GM21367 (cell line): Measurements from ENCODE around the gene DRD4.

Source experiments
- ATAC-seq: cut with Tn5 transposase; IDR thresholded peaks from one replicate; pipeline ENCODE4 v1.9.1; 2021; ENCODE audit not compliant: unreplicated experiment

The DRD4 gene

DNA sequence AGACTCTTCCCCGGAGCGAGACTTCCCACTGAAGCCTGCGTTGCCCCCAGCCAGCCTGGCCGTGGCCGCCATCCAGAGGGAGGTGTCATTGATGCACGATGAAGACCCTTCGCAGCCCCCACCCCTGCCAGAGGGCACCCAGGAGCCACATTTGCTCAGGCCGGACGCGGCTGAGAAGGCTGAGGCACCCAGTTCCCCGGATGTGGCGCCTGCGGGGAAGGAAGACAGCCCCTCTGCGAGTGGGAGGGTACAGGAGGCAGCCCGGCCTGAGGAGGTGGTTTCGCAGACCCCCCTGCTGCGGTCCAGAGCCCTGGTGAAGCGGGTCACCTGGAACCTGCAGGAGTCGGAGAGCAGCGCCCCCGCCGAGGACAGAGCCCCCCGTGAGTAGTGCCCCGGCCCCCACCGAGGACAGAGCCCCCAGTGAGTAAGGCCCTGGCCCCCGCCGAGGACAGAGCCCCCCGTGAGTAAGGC, 27.7 kb upstream of the DRD4 start:
- ATAC-seq = no peak

DNA sequence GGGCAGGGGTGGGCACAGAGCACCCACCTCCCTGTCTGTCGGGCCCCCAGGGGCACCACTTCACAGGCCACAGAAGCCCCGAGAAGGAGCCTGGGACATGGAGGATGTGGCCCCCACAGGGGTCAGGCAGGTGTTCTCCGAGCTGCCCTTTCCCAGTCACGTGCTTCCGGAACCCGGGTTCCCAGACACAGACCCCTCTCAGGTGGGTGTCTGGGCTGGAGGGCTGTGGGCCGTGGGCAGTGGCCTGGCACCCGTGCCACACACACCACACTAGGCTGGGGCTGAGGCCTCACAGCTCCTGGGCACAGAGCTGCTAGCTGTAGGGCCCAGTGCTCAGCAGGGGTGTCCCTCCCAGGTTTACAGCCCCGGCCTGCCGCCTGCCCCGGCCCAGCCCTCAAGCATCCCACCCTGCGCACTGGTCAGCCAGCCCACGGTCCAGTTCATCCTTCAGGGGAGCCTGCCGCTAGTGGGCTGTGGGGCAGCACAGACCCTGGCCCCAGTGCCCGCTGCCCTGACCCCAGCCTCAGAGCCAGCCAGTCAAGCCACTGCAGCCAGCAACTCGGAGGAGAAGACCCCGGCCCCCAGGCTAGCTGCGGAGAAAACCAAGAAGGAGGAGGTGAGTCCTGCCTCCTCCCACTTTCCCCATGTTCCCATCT, 26.8 kb upstream of the DRD4 start:
- no peak for ATAC-seq

DNA sequence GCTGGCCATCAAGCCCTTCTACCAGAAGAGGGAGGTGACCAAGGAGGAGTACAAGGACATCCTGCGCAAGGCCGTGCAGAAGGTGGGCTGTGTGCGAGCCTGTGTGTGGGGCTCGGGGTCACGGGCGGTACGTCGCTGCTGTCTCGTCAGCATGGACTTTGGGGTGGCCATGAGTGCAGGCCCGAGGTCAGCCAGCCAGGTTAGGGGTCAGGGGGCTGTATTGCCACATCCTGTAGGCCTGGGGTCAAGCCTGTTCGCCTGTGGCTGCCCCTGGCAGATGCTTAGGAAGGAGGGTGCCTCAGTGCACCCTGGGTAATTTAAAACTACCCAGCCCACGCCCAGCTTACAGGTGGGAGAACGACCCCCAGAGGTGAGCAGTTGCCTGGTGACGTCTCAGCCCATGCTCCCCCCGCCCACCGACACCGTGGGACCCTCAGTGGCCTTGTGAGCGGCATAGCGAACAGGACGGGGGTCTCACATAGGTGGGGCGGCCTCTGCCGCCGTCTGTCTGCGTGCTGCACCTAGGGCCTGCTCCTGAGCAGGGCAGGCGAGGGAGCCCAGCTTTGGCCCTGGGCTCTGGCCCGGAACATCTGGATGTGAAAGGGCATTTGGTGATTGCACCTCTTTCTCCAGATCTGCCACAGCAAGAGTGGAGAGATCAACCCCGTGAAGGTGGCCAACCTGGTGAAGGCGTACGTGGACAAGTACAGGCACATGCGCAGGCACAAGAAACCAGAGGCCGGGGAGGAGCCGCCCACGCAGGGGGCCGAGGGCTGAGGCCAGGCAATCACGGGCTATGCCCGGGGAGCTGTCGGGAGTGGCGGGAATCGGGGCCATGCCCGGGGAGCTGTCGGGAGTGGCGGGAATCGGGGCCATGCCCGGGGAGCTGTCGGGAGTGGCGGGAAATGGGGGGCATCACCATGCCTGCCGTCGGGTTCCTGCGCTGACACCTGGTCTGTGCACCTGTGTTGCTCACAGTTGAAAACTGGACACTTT, 25.8 kb upstream of the DRD4 start:
- no peak for ATAC-seq

DNA sequence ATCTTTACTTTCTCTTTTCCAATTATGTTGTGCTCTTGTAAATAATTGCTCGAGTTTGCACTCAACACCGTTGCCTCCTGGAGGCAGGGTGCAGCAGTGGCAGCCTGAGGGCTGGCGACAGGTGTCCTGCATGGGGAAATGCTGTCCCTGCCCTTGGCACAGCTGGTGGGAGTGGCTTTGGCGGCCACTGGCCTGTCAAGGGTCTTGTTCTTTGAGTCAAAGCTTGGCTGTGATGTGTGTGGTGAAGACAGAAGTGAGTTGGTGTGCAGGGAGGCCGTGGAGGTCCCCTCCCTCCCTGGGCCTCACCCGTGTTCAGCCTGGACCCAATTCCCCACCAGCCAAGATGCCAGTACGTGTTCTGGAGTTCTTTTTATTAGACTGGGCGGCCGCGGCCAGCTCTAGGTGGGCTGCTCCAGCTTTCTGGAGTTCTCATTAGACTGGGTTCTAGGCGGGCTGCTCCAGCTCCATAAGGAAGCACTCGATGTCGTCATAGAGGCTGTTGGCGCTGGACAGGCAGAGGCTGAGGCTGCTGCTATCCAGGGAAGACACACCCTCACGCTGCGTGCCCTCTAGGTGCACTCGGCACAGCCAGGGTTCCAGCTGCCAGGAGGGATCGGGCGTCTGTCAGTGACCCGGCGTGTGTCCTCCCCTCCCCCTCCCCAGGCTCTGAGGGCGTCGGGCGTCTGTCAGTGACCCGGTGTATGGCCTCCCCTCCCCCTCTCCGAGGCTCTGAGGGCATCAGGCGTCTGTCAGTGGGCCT, 24.7 kb upstream of the DRD4 start:
- ATAC-seq = no peak

DNA sequence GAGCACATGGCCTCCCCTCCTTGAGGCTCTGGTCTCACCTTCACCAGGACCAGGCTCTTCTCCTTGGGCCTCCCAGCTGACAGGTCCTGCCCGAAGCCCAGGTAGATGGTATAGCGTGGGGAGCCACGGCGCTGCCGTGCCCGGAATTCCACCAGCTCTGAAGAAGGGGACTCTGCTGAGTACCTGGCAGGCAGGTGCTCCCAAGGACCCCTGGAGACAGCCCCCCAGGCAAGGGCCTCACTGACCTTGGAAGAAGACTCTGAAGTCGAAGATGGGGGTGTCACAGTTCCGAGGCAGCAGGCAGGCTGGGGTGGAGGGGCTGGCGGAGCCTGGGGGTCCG, 24.1 kb upstream of the DRD4 start:
- ATAC-seq = no peak

DNA sequence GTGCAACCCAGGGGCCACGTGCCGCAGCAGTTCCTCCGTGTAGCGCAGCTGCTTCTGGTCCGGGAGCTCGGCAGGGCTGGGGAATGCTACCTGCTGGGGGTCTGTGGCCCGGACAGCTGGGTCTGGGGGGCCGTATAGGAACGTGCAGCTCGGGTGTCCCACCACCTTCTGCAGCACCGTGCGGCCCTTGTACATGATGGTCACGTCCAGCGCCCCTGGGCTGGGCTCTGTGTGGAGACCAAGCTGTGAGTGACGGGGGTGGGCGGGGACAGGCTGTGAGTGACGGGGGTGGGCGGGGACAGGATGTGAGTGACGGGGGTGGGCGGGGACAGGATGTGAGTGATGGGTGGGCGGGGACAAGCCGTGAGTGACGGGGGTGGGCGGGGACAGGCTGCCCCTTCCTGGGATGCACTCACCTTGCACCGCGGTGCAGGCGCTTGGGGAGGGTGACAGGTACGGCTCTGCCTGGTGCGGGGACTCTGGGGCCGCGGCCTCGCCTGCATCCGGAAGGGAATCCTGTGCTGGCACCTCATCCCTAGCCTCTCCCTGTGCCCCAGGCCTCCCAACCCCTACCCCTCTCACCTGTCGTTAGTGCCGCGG, 23.6 kb upstream of the DRD4 start:
- ATAC-seq = no peak

DNA sequence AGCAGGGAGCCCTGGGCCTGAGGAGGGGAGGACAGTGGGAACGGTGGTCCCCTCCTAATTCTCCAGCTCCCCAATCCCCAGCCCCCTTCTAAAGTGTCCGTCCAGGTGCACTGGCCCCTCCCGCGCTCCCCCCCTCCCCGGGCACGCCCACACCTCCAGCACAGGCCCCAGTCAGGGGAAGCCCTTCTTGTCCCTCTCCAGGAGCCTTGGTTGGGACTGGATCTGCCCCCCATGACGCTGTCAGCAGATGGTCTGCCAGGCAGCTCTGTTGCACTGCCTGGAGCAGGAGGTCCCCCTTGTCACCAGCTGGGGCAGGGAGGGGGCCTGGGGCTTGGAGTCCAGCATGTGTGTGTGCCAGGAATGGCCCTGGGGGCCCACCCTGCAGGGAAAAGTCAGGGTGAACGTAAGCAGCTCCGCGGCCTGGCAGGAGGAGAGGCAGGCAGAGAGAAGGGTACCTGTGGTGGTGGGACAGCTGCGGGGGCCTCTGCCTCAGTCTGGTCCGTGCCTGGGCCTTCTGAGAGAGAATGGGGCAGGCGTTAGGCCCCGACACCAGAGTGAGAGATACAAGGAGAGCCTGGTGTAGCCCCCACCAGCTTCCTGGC, 22.9 kb upstream of the DRD4 start:
- ATAC-seq = no peak

DNA sequence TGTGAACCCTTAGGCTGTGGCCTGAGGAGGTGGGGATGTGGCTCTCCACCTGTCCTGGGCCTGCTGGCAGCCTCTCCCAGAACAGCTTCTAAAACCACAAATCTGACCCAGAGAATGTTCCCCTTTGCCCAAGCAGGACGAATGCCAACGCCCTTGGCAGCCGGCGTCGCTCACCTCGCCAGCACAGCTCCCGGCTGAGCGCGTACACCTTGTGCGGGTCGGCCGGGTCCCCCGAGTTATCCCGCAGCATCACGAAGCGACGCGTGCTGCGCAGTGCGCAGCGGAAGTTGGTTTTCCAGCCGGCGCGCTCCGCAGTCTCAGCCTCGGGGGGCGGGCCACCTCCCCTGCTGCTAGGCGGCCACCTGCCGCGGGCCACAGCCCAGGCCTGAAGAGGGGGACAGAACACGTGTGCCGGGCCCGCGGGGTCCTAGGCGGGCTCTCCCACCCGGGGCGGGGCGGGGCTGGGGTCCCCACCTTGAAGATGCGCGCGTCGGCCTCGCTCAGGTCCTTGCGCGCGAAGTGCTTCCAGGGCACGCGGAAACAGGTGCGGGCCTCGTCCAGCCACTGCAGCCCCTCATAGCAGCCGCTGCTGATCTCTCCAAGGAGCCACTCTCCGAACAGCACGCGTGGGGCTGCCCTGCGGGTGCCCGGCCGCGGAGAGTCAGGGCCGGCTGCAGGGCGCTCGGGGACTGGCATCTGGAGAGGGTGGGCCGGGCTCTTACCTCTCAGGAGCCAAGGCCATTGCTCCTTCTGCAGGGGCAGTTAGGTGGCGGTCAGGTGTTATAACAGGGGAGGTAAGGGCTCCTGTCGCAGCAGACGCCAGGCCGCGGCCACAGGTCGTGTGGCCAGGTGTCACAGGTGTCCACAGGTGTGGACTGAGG, 22.2 kb upstream of the DRD4 start:
- ATAC-seq = no peak

DNA sequence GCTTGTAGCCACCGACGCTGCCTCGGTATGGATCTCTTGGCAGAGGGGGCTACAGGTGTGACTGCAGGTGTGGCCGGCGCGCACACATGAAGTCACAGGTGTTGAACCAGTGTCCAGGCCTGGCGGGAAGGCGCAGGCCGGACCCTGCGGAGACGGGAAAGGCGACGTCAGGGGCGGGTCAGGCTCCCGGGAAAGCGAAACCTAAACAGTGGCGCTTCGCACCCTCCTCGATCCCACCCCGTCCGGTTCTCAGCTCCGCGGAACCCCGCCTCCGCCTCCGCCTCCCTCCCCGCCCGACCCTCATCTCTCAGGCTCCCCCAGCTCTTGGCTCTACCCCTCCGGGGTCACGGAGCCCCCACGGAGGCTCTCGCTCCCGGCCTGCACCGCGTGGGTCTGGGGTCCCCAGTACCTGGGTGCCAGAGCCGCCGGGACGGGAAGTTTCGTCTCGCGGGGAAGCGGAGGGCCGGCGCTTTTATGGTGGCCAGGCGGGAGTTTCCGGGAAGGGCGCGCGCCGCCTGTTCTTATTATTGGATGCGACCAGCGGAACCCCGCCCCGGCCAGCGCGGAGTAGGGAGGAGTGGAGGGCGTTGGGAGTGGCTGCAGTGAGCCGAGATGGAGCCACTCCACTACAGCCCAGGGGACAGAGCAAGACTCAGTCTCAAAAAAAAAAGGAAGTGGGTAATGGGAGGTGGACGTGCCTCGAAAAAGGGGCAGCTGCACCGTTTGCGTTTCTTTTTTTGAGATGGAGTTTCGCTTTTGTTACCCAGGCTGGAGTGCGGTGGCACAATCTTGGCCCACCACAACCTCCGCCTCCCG, 21.4 kb upstream of the DRD4 start, which contains the start of gene IRF7:
TSS of gene IRF7 (minus strand) at position 447 of the 816 bp plus-strand sequence. CDS start 586 bp downstream, outside the sequence.
- peak; percentile 69 for ATAC-seq

DNA sequence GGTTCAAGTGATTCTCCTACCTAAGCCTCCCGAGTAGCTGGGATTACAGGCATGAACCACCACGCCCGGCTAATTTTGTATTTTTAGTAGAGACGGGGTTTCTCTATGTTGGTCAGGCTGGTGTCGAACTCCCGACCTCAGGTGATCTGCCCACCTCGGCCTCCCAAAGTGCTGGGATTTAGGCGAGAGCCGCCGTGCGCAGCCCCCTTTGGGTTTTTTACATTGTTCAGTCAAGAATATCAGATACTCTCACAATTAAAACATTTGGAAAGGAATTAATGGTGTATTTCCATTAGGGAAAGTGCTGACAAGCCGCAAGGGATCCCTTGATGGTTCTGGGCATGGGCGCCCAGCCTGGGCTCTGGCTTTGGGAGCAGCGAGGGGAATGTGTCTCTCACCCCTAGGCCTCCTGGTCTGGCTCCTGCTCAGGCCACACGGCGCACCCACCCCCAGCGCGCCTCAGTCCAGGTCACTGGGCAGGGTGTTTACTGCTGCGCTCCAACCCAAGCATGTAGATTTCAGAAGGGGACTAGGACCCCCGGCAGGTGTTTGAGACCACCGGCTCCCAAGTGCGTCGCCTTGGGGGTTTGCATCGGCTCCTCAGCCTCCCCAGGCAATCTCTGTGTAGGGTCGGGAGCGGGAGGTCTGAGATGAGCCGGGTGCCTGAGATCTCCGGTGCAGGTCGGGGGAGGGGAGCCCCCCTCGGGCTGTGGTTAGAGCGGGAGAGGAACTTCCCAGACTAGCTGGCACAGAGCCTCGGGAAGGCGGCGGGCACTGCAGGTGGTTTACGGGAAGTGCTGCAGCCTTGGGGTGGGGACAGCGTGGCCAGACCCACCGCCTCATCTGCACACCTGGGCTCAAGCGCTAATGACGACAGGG, 20.5 kb upstream of the DRD4 start:
- ATAC-seq = no peak

DNA sequence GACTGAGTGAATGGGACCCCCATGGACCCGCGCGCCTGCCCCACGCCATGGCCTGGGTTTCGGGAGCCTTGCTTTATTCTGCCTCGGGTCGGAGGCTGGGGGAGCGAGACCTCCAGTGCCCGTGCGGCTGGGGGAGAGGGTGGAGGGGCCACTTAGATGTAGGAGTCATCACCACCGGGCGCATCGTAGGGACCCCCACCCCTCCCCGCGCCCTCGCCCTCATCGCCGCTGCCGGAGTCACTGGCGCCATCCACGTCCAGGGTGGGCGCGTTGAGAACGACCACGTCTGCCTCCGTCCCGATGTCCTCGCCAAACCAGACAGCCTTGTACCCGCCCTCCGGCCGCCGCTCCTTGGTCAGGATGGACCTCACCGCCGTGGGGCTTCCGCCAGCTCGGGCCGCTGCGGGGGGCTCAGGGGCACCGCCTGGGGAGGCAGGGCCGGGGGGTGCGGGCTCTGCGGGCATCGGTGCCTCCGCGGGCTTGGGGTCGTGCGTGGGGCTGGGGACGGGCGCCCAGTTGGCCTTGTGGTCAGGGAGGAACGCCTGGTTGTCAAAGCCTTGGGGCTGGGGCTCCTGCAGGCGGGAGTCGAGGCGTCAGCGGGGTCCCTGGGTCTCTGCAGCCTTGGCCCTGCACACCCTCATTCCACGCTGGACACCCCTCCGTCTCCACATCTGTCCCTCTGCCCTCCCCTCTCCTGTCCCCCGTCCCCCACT, 19.7 kb upstream of the DRD4 start:
- no peak for ATAC-seq

DNA sequence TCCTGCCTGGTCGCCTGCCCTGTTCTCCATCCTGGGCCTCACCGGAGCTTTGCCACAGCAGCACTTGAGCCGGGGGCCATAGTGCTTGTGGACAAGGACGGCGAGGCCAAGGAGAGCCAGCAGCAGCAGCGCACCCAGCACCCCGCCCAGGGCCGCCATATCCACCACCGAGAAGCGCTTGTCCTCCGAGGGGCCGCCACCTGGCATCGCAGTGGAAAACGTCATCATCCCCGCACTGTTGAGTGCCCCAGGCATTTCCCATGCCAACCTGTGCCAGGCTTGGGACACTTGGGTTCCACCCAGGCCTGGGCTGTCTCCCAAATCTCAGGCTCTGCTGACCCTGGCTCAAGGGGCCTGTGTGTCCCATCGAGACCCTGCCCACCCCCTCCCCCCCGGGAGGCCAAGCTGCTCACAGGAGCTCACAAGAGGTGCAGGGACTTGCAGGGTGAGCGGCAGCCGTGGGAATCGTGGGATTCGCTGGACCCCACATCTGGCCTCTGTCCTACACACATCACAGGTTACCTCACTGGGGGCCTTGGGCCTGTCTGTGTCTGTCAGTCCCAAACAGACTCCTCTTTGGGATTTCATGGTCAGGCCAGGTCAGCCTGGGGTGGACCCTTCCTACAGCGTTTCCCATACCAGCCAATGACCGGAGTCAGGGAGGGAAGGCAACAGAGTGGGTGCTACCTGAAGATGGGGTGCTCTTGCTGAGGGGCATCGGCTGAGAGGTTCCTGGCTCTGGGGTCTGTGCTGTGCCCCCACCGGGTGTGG, 19.0 kb upstream of the DRD4 start:
- ATAC-seq = no peak

DNA sequence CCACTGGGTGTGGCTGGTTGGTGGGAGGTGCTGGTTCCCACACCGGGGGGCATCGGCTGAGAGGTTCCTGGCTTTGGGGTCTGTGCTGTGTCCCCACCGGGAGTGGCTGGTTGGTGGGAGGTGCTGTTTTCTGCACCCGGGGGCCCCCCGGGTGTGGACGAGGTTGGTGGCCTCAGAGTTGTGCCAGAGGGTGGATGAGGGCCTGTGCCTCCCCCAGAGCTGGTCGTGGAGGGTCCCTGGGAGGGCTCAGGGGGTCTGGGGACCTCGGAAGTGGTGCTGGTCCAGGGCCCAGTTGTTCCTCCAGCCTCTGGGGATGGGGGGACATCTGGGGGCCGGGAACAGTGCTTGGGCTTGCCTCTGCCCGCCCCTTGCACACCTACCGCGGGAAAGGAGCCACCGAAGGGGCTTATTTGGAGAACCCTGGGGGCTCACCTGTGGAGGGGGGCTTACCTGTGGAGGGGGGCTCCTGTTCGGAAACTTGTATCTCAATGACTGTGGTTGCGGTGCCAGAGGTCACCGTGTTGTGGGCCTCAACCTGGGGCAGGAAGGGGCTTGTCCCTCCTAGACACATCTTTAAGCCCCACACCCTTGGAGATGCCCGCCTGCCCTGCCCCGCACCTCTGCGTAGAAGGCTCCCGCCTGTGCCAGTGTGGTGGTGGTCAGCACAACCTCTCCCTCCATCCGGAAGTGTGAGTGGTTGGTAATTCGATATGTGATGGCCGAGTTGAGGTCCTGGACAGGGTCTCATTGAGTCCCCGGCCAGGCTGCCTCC, 18.0 kb upstream of the DRD4 start:
- no peak for ATAC-seq

DNA sequence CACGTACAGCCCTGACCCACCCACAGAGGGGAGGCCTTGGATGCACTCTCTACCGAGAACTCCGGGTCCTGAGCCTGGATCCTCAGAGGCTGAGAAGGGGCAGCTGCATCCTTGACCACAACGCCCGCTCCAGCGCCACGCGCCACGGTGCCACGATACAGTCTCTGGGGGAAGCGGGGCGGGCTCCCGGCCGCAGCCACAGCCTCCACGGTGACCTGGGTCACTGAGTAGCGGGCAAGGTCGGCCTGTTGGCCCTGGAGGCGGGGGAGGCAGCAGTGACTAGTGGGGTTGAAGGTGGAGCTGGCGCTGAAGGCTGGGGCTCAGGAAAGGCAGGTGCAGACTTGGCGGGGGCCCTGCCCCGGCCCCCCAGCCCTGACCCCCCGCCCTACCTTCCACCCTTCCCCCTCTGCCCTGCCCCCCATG, 17.4 kb upstream of the DRD4 start:
- ATAC-seq = no peak

DNA sequence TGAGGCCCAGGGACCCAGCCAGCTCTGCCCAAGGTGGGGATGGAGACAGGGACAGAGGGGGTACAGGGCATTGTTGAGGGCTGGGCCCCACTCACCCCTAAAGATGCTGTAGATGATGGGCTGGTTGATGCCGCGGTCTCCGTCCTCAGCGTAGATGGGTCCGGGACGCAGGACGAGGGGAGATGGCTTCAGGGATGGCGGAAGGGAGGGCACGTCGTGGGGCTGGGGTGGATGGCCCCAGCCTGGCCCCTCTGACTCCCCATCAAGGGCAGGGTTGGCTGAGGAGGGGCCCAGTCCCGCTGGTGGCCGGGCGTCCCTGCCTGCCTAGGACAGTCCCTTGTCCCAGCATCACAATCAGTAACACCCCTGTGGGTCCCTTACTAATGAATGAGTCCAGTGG, 16.9 kb upstream of the DRD4 start:
- ATAC-seq = no peak
